A549 (cell line): ENCODE data around the gene F2RL1. TPM values are rescaled to one million over a fixed set of nuclear protein-coding genes. Genes with fewer than 3 reads are reported as not detected.

Source experiments
- ATAC-seq, 2 experiments: fragments of 200-7000 bp in 1 of 2; fragments of >200 bp in 1 of 2; cut with Nextera tagmentation in 1 of 2; cut with Tn5 transposase in 1 of 2; 3 replicates each; pipeline versions ENCODE4 v1.8.0 to v1.9.1; 2018 to 2020; ENCODE audit warnings: mild to moderate bottlenecking in 1 of 2, moderate library complexity in 1 of 2
- CTCF ChIA-PET: fragments of 300-600 bp; sonication (Branson Sonifier 250); formaldehyde crosslinking; extraction: SDS; loops from one replicate; lab custom pipeline; 2021; ENCODE audit warnings: antibody characterized with exemption, inconsistent platforms; lab: Yijun Ruan, JAX
- POLR2A ChIA-PET: fragments of 350-600 bp; formaldehyde crosslinking; extraction: SDS; loops from one replicate; lab custom pipeline; 2021; ENCODE audit warnings: antibody characterized with exemption, inconsistent platforms; lab: Yijun Ruan, JAX
- DNase-seq, 2 experiments: peaks; one replicate each; pipeline versions ENCODE4 v3.0.0 to v3.0.0-alpha.2; 2011 to 2016; ENCODE audit warnings: low read depth in 1 of 2, low spot score in 1 of 2
- FAIRE-seq: peaks from 2 replicates; lab custom pipeline; 2011; peaks lifted over from hg19 to GRCh38; lab: Jason Lieb, UNC
- H3K27ac ChIP-seq, 2 experiments: fragments of >200 bp; sonication (Bioruptor Twin); formaldehyde crosslinking; 3 replicates each; pipeline ENCODE4 v1.5.1; 2016 to 2017
- H3K4me1 ChIP-seq: fragments of >200 bp; sonication (Bioruptor Twin); formaldehyde crosslinking; 3 replicates; pipeline ENCODE4 v1.6.1; 2016
- H3K4me2 ChIP-seq: fragments of >200 bp; sonication (Bioruptor Twin); formaldehyde crosslinking; 3 replicates; pipeline ENCODE4 v1.6.1; 2016
- H3K4me3 ChIP-seq: fragments of >200 bp; sonication (Bioruptor Twin); formaldehyde crosslinking; 3 replicates; pipeline ENCODE4 v1.5.1; 2016
- H3K9me3 ChIP-seq: fragments of >200 bp; sonication (Bioruptor Twin); formaldehyde crosslinking; 3 replicates; pipeline ENCODE4 v1.6.1; 2016
- BCL3 ChIP-seq: fragments of >200 bp; sonication (Bioruptor Twin); formaldehyde crosslinking; IDR thresholded peaks from 3 replicates; pipeline ENCODE4 v1.6.1; 2016
- BHLHE40 ChIP-seq: IDR thresholded peaks from 2 replicates; pipeline ENCODE4 v1.6.1; 2012; ENCODE audit warnings: low read depth, low read length, inconsistent platforms
- CBX8 ChIP-seq: fragments of 200-600 bp; sonication (generic); IDR thresholded peaks from 2 replicates; pipeline ENCODE4 v1.6.1; 2016
- CTCF ChIP-seq: fragments of >200 bp; sonication (Bioruptor Twin); formaldehyde crosslinking; IDR thresholded peaks from 3 replicates; pipeline ENCODE4 v1.5.1; 2016
- EP300 ChIP-seq, 2 experiments: fragments of >200 bp; sonication (Bioruptor Twin); formaldehyde crosslinking; IDR thresholded peaks; 2 replicates in 1 of 2; 3 replicates in 1 of 2; pipeline ENCODE4 v1.6.1; 2016 to 2017
- FOSB ChIP-seq: fragments of 250-450 bp; sonication (Bioruptor Pico); IDR thresholded peaks from 2 replicates; pipeline ENCODE4 v1.5.0; 2020; ENCODE audit warnings: mild to moderate bottlenecking, moderate library complexity
- FOSL2 ChIP-seq, 2 experiments: fragments of 450-650 bp in 1 of 2; fragments of >200 bp in 1 of 2; sonication (Bioruptor Twin) in 1 of 2; formaldehyde crosslinking; IDR thresholded peaks; 2 replicates each; pipeline versions ENCODE4 v1.5.0 to v1.6.1; 2016 to 2020; ENCODE audit warnings: mild to moderate bottlenecking in 1 of 2, moderate library complexity in 1 of 2
- HOXA7 ChIP-seq: fragments of 250-450 bp; sonication (Bioruptor Pico); IDR thresholded peaks from 2 replicates; pipeline ENCODE4 v1.5.0; 2020; ENCODE audit warnings: mild to moderate bottlenecking, moderate library complexity
- HOXB13 ChIP-seq: fragments of 250-450 bp; sonication (Bioruptor Pico); IDR thresholded peaks from 2 replicates; pipeline ENCODE4 v1.5.0; 2020; ENCODE audit warnings: low read depth, mild to moderate bottlenecking, moderate library complexity
- JUNB ChIP-seq: fragments of >200 bp; sonication (Bioruptor Twin); formaldehyde crosslinking; IDR thresholded peaks from 2 replicates; pipeline ENCODE4 v1.6.1; 2016
- MYC ChIP-seq: IDR thresholded peaks from 2 replicates; pipeline ENCODE4 v1.6.1; 2012; ENCODE audit warnings: mild to moderate bottlenecking, inconsistent platforms, low read length, improper control_type of control experiment, borderline replicate concordance
- PHF8 ChIP-seq: fragments of 200-600 bp; sonication (generic); IDR thresholded peaks from 2 replicates; pipeline ENCODE4 v1.6.1; 2016; ENCODE audit warnings: low read depth, mild to moderate bottlenecking, antibody characterized with exemption, moderate library complexity, borderline replicate concordance
- POLR2AphosphoS2 ChIP-seq: conservative IDR thresholded peaks from 2 replicates; pipeline ENCODE4 v1.6.1; 2012; ENCODE audit warnings: low read length, improper control_type of control experiment, inconsistent platforms
- RAD21 ChIP-seq, 2 experiments: fragments of >200 bp in 1 of 2; sonication (Bioruptor Twin) in 1 of 2; formaldehyde crosslinking in 1 of 2; IDR thresholded peaks in 1 of 2; conservative IDR thresholded peaks in 1 of 2; 2 replicates in 1 of 2; 3 replicates in 1 of 2; pipeline ENCODE4 v1.6.1; 2012 to 2018; ENCODE audit warnings: inconsistent platforms in 1 of 2
- RCOR1 ChIP-seq: fragments of 150-350 bp; IDR thresholded peaks from 2 replicates; pipeline ENCODE4 v1.6.1; 2014; ENCODE audit warnings: antibody characterized with exemption, low read length, low read depth
- SMC3 ChIP-seq: fragments of >200 bp; sonication (Bioruptor Twin); formaldehyde crosslinking; IDR thresholded peaks from 3 replicates; pipeline ENCODE4 v1.6.1; 2018; ENCODE audit warnings: inconsistent platforms
- TP53 ChIP-seq: fragments of 250-450 bp; sonication (Bioruptor Pico); IDR thresholded peaks from 2 replicates; pipeline ENCODE4 v1.5.0; 2021; ENCODE audit warnings: mild to moderate bottlenecking, moderate library complexity
- WGBS: methylation state at CpG from one replicate; pipeline ENCODE4 v1.1.6; 2017; ENCODE audit errors: missing lambda C conversion rate; 5-methylcytosine and 5-hydroxymethylcytosine counted together
- polyA plus RNA-seq, 4 experiments: library from polyadenylated mRNA; depleted of rRNA in 3 of 4; stranded (reverse); fragments of >200 nt; fragmentation: RNase III in 1 of 4; extraction: RNeasy Plus Mini Kit Qiagen cat#74134 plus additional on column Dnase treatment in 1 of 4; gene quantifications; 2 replicates in 3 of 4; 3 replicates in 1 of 4; pipeline ENCODE4 v1.2.3, GENCODE V29; 2011 to 2017
- TF ChIP-seq, protein P1 (sequence below): fragments of 450-650 bp; IDR thresholded peaks from 2 replicates; pipeline ENCODE4 v1.6.1; 2014; ENCODE audit warnings: antibody characterized with exemption

The F2RL1 gene
- polyA plus RNA-seq, 2 of the 4 experiments (the other 2 are of a cell fraction), result 88.7 to 226 TPM

DNA sequence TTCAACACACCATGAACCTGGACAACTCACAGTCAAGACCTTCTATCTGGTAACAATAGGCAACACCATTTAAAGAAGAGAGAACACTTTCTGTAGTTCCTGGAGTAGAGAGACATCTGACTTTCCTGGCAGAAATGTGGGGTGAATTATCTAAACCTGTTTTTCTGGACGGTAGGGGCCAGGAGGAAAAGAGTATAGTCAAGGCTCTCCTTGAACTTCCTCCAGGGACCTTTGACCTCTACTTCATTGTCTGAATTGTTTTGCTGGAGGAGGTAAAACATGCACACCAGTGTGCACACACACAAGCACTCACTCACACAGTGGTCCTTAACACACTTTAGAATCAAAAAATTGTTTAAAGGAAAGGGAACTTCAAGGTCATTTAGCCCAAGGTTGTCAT, 44.2 kb downstream of the F2RL1 start (continued):
- TF ChIP-seq FOSL2 (IDR thresholded peaks at IDR 0.05) (no peak), FOSL2 (CRISPR knock-in tag; IDR thresholded peaks at IDR 0.05) (no peak), HOXB13 (no peak), MYC (no peak), CBX8 (no peak), POLR2AphosphoS2 (no peak)
- TF ChIP-seq, all 56 proteins: peak for 0

DNA sequence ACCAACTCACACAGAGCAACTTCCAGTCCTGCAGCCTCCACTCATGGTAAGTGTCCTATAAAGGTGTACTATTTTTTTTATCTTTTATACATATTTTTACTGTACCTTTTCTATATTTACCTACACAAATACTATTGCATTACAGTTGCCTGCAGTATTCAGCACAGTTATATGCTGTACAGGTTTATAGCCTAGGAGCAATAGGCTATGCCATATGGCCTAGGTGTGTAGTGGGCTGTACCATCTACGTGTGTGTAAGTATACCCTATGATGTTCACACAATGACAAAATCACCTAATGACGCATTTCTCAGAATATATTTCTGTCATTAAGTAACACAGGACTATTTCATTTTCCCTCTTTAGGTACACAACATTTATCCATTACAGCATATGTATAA, 47.7 kb downstream of the F2RL1 start:
- Histone ChIP-seq H3K4me1 (peaks cover 9% of the 10 kb centered on the region; the same call in 2 of the 3 replicates), H3K4me3 (no peak overlapping the region), H3K9me3 (no peaks in the 10 kb centered on the region), H3K27ac (no peak overlapping the region), H3K4me2 (no peak overlapping the region)
- no peak for TF ChIP-seq HOXA7 (CRISPR knock-in tag)
- no peak for TF ChIP-seq RCOR1
- no peak for TF ChIP-seq BCL3
- TF ChIP-seq, protein P1, sequence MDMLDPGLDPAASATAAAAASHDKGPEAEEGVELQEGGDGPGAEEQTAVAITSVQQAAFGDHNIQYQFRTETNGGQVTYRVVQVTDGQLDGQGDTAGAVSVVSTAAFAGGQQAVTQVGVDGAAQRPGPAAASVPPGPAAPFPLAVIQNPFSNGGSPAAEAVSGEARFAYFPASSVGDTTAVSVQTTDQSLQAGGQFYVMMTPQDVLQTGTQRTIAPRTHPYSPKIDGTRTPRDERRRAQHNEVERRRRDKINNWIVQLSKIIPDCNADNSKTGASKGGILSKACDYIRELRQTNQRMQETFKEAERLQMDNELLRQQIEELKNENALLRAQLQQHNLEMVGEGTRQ, result no peak
- TF ChIP-seq MYC, result no peak
- TF ChIP-seq TP53, result no peak
- TF ChIP-seq FOSB (CRISPR knock-in tag), result no peak
- TF ChIP-seq BHLHE40, result no peak
- TF ChIP-seq FOSL2 (IDR thresholded peaks at IDR 0.05), result no peak
- TF ChIP-seq FOSL2 (CRISPR knock-in tag; IDR thresholded peaks at IDR 0.05), result no peak
- FAIRE-seq (no peak), ATAC-seq (no peak), DNase-seq (no peak)
- POLR2A ChIA-PET, result no interaction called here
- CTCF ChIA-PET, result interaction anchor here (1.0 to 11.6 kb wide), 7 partner anchors 18 to 651 kb away, joined by 4 to 161 read pairs (median 8); no protein-coding TSS in a partner anchor
- 93% methylated on average over 2 of the region's 2 CpGs for WGBS

GRCh38 chr5:76867038-76867437, 48.2 kb downstream of the F2RL1 start:
- ATAC-seq (peak in 1 of 2 experiments; percentile 26; a peak in 2 of 6 replicates), FAIRE-seq (no peak), DNase-seq (no peak)
- H3K9me3 ChIP-seq, result no peaks in the 10 kb centered on the region
- TF ChIP-seq PHF8 (no peak), BCL3 (no peak), FOSB (CRISPR knock-in tag) (no peak)
- CTCF ChIA-PET, result interaction anchor here (0.7 to 11.6 kb wide), 23 partner anchors 8 to 650 kb away, joined by 3 to 161 read pairs (median 6); no protein-coding TSS in a partner anchor
- peak overlapping the region; percentile 40 to 69; a peak in 3 of 6 replicates for H3K27ac ChIP-seq
- POLR2A ChIA-PET, result no interaction called here
- 78% methylated on average over 4 of the region's 4 CpGs for WGBS
- no peak overlapping the region for H3K4me3 ChIP-seq
- H3K4me1 ChIP-seq, result peaks cover 9% of the 10 kb centered on the region; the same call in 2 of the 3 replicates
- no peak overlapping the region for H3K4me2 ChIP-seq

DNA sequence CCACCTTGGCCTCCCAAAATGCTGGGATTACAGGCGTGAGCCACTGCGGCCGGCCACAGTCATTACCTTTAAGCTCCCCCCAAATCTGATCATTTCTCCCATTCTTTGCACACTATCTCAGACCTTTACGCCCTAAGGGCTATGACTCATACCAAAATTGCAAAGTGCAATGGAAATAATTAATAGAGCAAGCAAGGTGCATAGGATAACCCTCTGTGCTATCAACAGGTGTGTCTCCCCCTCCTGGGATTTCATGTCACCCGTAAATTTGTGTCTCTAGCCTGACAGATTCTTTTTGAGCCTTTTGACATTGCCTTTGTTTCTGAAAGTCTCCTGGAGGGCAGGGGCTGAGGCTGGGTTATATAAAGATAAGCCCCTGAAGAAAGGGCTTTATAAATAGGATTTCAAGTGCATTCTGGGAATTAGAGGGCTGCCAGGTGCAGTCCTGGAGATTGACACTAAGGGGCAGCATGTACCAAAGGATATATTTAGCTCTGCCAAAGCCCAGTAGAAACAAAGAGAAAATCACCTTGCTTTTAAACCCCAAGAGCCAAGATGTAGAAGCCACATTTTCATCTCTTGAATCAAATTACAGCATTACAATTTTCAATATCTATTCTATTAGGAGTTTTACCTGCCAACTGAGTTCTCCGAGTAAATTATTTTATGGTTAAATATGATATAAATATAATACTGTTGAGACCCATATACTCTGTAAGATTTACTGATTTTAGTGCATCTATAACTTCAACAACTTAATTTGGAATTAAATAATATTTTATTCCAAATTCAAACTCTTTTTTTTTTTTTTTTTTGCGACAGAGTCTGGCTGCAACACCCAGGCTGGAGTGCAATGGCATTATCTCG, 49.2 kb downstream of the F2RL1 start:
- ATAC-seq (peak; percentile 92 to 94), DNase-seq (peak; percentile 55 to 79), FAIRE-seq (no peak)
- POLR2A ChIA-PET, result interaction anchor here (0.8 kb wide), 1 partner anchor 49 kb away, joined by 3 read pairs; the partner anchor contains the start of gene F2RL1
- H3K27ac ChIP-seq, result peak overlapping the region; percentile 40 to 69
- 49% methylated on average over 8 of the region's 8 CpGs for WGBS
- CTCF ChIA-PET, result interaction anchor here (0.6 to 11.6 kb wide), 49 partner anchors 8 to 1310 kb away, joined by 3 to 161 read pairs (median 4); no protein-coding TSS in a partner anchor
- H3K4me2 ChIP-seq, result peak overlapping the region; percentile 59
- H3K4me1 ChIP-seq, result peaks cover 9% of the 10 kb centered on the region; the same call in 2 of the 3 replicates
- TF ChIP-seq SMC3, result peak; percentile 88
- peak; percentile 80 for TF ChIP-seq CTCF
- TF ChIP-seq FOSL2 (IDR thresholded peaks at IDR 0.05), result no peak
- peak; percentile 82 for TF ChIP-seq FOSL2 (CRISPR knock-in tag; IDR thresholded peaks at IDR 0.05)
- TF ChIP-seq RAD21 (conservative IDR thresholded peaks at IDR 0.05 in 1 of 2, IDR thresholded peaks at IDR 0.05 in 1 of 2), result peak; percentile 92 to 93
- no peak for TF ChIP-seq EP300 (IDR thresholded peaks at IDR 0.05)
- peak; percentile 31; the same call in 1 of the 2 replicates for TF ChIP-seq JUNB
- TF ChIP-seq, all 56 proteins: peak for 5
- Histone ChIP-seq H3K4me3 (no peak overlapping the region), H3K9me3 (no peaks in the 10 kb centered on the region)
